CD1c-positive myeloid dendritic cell (primary cell): Measurements from ENCODE around the gene GPS2.
A peak's percentile ranks its signal among the peaks of the same experiment; 100 is the strongest.
"Not testable (repeated sequence)": the region's sequence is repeated elsewhere in the genome, so short reads cannot be mapped to it uniquely, and the experiment has no call there.

Experiments used
- DNase-seq: peaks from one replicate; pipeline ENCODE4 v3.0.0-alpha.2; 2016; ENCODE audit errors: extremely low spot score

GPS2 gene

DNA sequence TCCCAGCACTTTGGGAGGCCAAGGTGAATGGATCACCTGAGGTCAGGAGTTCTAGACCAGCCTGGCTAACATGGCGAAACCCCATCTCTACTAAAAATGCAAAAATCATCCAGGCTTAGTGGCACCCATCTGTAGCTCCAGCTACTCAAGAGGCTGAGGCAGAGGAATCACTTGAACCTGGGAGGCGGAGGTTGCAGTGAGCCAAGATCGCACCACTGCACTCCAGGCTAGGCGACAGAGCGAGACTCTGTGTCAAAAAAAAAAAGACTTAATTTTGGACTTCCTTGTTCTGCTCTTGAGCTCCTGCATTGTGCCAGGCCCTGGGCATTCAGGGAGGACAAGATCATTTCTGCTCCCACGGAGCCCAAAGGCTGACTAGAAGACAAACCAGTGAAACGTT is 22.4 kb upstream of the GPS2 start:
- DNase-seq: not testable (repeated sequence)

DNA sequence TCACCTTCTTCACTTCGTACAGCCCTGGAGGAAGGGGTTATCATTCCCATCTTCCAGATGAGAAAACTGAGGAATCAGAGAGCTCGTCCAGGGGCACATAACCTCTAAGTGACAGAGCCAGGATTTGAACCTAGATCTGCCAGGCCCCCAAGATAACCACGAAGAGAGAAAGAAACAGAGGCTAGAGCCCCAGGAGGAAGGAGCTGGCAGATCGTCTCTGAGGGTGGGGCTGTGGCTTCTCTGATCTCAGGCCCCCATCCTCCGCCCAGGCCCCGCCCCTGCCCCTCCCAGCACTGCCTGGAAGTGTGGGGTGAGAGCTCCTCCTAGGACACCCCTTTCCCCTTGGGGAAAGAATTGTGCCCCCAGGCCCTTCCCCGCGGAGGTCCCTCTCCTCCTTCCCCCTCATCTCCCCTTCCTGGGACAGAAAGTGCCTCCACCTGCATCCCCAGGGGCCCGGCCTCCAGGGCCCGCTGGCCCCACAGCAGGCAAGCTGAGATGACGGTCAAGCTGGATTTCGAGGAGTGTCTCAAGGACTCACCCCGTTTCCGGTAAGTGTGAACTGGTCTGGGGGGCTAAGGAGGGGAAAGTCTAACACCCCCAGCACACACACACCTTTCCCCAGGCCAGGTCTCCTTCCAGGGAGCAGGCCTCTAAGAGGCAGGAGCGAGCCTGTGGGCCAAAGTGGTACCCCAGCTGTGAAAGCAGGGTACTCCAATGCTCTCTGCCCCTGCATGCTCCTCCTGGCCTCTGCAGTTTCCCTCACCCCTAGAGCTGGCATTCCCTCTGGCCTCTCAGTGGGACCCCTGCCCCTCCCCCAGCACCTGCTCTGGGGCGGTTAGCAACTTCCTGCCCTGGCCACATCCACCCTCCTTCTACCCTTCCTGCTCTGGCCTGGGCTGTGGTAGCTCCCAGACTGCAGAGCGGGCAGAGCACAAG is 21.3 kb upstream of the GPS2 start, which contains the start of gene ACAP1:
Gene ACAP1 (plus strand): TSS at position 290 of the 936 bp plus-strand sequence. CDS start 206 bp downstream, at position 496.
- DNase-seq: peak; percentile 59

DNA sequence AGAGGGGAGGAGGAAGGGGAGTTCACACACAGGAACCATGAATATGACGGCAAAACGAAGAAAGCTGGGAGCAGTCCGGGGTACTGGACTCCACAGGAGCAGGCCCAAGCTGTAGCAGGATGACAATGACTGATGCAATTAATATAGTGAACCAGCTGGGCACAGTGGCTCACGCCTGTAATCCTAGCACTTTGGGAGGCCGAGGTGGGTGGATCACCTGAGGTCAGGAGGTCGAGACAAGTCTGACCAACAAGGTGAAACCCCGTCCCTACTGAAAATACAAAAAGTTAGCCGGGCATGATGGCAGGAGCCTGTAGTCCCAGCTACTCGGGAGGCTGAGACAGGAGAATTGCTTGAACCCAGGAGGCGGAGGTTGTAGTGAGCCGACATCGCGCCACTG is 20.6 kb upstream of the GPS2 start:
- DNase-seq: not testable (repeated sequence)

DNA sequence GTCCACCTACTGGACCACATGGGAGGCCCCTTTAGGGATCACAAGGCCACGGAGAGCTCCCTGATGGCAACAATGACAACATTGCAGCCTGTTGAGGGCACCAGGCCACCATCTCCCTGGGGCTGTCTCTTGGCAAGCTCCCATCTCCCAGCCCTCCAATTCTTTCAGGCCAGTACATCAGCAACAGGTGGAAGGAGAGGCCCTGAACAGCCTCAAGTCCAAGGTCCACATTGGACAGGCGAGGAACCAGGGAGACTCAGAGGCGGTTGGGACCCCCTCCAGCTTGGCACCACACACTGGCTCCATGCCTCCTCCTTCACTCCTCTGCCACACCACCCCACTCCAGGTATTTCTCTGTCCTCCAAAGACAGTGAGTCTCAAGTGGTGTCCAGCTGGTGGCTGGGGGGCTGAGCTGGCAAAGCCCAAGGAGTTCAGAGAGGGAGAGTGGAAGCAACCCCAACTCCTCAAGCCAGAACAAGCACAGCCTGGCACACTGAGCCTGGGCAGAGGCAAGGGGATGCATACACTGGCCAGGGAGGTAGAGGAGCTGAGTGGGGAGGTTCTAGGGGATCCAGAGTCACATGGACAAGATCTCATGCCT is 19.9 kb upstream of the GPS2 start:
- no peak for DNase-seq

DNA sequence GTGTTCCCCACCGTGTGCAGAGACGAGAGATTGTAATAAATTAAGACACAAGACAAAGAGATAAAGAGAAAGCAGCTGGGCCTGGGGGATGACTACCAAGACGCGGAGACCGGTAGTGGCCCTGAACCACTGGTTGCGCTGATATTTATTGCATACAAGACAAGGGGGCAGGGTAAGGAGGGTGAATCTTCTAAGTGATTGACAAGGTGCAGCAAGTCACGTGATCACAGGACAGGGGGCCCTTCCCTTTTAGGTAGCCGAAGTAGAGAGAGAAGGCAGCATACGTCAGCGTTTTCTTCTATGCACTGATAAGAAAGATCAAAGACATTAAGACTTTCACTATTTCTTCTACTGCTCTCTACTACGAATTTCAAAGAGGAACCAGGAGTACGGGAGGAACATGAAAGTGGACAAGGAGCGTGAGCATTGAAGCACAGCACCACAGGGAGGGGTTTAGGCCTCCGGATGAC is 17.5 kb upstream of the GPS2 start:
- not testable (repeated sequence) for DNase-seq

DNA sequence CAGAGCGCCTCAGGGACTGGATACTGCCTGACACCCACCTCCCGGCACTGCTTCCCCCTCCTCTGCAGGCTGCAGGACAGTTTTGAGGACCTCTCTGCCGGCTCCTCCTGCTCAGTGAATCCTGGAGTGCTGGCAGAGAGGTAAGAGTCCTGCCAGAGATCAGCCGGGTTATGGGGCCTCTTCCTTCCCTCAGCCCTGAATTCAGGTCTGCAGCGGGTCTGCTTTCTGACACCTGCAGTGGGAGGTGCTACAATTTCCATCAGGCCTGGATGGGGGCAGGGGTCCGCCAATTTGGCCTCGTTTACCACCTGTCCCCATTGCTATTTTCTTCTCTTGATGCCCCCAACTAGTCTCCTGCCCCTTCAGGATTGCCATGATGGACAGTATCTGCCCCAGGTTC is 17.0 kb upstream of the GPS2 start:
- DNase-seq: no peak

DNA sequence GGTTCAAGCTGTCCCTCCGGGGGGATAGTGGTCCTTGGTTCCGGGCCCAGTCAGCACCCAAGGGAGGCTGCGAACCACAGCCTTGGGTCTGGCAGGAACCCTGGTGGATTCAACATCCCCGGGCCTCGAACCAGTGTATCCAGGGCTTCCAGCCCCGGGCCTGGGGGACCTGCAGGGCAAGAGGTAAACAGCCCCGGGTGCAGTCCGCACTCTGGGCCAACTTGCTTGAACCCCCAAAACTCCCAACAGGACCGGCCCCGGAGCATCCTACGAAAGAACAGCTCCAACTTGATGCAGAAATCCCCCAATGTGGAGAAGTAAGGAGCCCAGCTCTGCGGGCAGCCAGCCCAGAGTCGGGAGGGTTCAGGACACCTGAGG is 15.5 kb upstream of the GPS2 start:
- no peak for DNase-seq

DNA sequence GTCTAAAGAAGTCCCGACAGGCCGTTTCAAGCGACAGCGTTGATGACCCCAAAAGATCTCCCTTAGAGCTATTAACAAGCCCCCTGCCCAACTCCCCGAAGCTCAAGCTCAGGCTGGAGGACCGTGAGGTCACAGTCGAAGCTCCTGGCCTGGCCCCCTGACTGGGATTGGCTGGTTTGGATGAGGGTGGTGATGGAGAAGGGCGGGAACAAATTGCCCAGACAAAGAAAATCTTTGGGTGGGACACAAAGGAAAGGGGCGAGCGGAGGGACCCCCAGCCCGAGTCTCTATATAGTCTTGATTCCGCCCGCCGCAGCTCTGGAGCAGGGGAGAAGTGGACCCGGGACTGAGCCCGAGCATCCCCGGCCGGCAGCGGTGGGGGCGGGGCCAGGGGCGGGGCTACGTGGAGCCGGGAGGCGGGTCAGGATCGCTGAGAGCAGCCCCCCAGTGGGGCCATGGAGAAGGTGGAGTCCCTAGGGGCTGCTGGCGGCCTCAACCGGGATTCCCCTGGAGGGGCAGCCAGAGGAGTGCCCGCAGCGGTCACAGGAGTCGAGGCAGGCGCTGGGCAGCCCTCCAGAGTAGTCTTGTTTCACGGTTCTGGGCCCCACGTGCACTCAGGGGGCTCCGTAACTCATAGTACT is 15.0 kb upstream of the GPS2 start:
- DNase-seq: no peak

DNA sequence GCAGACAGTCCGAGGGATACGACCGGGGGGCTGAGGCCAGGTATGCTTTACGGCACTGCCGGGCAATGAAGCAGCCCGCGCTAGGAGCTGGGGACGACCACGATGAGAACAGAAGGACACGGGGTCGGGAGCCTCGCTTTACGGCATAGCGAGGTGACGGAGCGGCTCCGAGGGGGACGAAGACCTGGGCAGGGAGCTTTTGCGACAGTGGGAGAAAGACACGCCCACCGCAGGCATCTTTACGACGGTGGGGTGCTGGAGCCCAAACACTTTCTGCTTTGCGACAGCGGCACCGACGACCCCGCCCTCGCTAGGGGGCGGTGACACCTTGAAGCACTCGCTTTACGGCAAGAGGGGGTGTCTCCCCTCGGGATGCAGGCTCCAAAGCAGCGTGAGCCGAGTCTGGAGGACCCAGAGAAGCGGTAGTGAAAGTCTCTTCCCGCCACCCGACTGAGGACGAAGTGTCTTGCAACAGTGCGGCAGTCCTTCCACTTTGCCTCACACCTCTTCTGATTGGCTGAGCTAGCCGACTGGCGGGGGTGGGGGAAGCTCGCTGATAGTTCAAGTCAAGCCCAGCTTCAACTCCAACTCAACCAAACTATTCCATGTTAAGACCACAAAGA is 14.3 kb upstream of the GPS2 start:
- DNase-seq: peak; percentile 100

DNA sequence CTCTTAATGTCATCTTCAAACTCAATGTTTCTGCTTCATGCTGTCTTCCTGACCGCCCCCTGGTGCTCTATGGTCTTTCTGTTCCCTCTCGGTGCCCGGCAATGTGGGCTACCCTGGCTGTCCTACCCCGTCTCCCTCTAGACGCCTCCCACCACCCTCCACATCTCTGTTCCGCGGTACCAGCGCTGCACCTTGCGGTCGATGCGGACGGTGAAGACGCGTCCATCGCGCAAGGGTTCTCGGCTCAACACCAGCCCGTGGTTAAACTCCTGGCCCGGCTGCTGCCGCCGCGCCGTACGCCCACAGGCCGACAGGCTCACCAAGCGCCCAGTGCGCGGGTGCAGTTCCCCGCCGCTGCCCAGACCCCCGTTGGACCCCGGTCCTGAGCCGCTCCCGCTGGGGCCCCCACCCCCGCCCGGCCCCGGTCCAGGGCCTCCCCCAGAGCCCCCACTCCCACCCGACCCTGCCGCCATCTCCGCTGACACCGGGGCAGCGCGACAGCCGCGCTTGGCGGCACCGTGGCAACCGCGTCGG is 13.7 kb upstream of the GPS2 start, which contains the start of gene NEURL4:
Gene NEURL4 (minus strand): TSS at position 496 of the 534 bp plus-strand sequence. CDS start 23 bp downstream, at position 473.
- DNase-seq: no peak

DNA sequence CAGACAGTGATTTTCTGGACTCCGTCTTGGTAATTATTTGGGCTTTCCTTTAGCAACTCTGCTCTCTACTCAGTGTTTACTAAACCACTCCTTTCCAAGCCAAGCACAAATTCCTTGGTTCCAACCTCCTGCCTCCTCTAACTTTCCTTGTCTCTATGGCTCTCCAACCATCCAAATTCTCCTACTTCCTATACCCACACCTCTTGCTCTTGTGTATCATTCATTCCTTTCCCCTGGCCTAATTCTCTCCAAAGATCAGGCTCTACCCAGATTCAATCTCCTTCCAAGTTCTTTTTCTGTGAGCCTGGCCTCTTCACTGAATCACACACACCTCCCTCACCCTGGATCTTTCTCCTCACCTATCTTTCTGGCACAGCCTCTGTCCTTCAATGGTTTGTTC is 12.8 kb upstream of the GPS2 start:
- no peak for DNase-seq

DNA sequence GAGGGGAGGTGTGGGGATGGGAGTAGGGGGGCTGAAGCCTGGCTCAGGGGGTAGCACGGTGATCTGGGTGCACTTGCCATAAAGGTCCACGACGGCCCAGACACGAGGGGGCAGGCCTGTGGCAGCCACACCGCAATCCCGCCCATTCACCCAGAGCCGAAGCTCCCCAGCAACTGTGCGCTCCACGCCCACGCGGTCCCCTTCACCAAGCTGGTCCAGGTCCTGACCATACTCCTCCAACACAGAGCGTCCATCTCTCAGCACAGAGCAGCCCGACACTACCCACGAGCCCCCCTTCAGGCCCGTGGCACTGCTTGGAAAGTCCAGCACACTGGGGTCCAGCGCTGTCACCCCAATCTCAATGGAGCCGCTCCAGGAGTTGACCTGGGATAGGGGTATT is 12.3 kb upstream of the GPS2 start:
- no peak for DNase-seq

DNA sequence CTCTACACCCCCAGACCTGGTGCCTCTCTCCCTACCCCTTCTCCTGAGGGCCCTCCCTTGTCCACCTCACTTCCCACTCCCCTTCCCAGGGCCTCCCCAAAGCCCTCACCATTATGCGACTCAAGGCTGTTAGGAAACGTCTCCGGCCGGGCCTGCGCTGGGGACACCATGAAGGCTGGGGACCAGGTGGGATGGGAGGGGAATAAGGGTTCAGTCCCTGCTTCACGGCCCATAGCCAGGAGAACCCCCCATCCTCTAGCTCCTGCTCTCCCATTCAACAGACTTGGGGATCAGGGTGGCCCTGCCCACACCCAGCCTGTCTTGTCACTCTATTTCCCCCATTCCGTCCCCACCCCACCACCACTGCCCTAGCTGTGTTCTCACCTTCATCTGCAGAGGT is 11.9 kb upstream of the GPS2 start:
- no peak for DNase-seq

DNA sequence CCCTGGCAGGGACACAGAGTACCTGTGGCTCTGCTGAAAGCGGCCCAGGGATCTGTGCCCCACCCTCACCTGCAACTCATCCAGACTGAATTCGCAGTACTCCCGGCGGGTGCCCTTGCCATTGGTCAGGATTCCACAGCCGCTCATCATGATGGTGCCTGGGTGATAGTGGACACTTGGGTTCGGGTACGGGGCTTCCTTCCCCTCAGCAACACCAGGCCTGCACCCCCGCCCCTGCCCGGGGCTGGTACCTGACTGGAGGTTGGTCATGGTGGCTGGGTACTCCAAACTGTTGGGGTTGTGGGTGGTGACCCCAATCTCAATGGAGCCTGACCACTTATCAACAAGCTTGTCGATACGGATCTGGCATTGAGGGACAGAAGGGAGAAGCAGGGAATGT is 11.0 kb upstream of the GPS2 start:
- DNase-seq: no peak

DNA sequence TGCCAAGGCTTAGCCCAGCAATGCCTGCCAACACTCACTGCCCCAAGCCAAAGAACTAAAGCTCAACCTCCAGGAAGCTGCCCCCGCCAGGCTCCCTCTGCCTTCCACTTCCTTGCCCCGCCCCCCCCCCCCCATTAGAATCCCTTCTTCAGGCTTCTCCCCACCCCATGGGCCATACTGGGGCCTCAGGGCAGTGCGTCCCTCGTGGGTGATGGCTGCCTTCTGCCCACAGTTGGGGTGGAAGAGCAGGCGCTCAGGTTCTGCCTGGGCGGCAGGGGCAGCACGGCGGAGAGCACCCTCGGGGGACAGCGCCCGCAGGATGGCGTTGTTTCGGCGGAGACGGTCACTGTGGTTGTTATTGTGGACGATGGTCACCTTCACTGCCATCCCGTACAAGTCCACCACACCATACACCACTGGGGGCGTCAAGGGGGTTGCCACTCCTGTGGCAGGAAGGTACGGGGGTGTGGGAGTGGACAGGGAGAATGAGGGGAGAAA is 9.9 kb upstream of the GPS2 start:
- no peak for DNase-seq

DNA sequence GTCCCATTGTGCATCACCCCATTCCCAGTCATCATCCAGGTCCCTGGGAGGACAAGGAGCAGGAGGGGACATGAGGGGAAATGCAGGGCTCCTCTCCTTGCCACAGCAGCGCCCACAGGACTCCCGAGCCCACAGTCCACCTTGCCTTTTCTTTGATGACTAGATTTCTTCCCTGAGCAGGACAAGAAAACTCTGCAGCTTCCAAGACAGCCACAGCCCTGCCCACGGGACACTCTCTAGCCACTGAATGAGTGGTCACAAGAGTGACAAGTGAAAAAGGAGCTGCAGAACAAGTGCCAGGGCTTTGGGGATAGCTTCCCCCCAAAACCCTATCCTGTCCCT is 9.2 kb upstream of the GPS2 start:
- no peak for DNase-seq

DNA sequence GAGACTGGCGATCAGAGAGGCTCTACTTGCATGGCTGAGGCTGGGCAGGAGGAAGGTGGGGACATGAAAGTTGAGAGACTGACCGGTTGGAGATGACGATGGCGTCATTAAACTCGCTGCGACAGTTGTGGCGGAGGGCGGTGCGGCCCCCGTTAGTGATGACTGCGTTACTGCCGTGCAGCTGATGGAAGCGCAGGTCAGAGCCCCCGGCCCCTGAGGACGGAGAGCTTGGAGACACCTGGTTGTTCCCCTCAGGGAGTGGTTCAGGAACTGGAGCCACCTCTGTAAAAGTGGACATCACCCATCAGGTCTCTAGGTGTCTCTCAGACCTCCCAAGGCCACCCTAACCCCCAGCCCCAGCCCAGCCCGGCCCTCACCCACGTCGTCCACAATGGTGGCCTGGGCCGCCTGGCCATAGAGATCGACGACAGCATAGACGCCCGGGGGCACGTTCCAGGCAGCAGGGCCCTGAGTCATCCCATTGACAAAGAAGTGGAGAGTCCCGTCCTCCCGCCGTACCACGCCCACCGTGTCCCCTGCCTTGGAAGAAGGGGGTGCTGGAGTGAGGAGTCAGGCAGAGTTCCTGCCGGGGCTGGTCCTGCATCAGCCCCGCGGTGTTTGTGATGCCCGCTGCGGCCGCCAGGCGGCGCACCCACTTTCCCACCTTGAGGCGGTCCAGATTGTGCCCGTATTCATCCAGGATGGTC is 8.7 kb upstream of the GPS2 start:
- DNase-seq: peak; percentile 61

DNA sequence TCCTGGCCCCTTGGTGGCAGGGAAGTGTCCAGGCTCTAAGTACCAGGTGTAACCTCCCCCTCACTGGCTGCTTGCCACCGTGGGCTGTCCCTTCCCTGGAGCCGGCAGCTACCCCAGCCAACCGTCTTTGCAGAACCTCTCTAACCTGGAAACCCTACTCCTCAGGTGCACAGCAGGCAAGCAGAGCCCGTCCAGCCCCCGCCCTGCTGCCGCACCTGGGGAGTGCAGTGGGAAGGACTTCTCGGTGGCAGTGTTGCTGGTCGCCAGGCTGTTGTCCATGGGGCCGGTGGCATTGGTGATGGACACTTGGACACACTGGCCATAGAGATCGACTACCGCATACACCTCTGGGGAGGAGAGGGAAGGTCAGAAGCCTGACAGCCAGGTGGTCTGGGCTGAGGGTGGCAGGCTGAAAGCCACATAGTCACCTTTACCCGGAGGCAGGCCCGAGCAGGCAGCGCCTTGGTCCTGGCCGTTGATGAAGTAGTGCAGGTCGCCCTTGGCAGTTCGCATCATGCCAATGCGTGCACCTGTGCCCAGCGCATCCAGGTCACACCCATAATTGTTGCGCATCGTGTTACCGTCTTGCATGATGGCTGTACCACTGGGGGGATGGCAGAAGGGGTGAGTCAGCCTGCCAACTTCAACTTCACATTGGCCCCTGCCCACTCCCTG is 7.5 kb upstream of the GPS2 start:
- no peak for DNase-seq

DNA sequence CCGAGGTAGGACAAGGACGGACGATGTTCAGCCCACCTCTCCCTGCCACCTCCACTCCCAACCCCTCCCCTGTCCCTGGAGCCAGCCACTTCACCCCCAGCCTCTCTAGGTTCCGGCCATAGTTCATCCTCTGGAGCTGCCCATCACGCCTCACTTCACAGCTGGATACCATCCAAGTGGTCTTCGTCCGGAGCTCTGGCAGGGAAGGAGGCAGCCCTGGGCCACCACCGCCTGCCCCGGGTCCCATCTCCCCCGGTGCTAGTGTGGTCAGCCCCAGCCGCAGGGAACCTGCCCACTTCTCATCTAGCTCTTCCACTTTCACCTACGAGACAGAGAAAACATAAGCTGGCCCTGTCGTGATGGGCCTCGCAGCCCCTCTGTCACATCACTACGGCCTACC is 6.3 kb upstream of the GPS2 start:
- DNase-seq: no peak

DNA sequence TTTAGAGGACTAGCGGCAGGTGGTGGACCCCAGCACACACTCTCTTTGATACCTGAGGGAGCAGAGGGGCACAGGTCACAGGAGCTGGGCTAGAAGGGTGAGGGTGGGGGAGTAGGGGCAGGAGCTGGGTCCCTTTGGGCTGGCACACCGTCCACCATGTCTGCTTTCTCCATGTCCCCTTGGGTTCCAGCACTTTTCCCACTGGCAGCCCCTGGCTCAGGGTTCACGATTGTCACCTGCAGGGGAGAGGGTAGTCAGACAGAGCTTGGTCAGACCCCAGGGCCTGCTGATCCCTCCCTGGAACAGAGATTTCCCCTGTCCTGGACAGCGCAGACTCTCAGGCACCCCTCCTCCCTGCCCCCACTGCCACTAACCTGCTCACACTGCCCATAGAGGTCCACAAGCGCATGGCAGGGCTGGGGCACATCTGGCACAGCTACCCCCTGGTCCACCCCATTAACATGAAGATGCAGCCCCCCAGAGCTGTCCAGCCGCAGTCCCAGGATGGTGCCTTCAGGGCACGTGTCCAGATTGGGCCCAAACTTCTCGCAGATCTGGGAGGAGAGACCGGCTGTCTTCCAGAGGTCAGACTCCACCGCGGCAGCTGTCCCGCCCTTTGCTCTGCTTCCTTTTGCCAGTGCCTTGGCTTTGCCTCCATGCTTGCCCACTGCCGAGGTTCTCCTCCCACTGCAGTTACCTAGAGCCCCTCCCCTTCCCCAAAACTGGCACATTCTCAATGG is 3.1 kb upstream of the GPS2 start:
- no peak for DNase-seq
